Stimulated activated CD8-positive, alpha-beta memory T cell treated with anti-CD3 and anti-CD28 coated beads, Interleukin-7, amount 100 ng/mL, for 48 hours (primary cell): Measurements from ENCODE around the gene CAMSAP3.
"Not testable (repeated sequence)": the region's sequence is repeated elsewhere in the genome, so short reads cannot be mapped to it uniquely, and the experiment has no call there.

Source experiments
- DNase-seq, 2 donors: peaks; one replicate each; pipeline ENCODE4 v3.0.0-alpha.2; 2020; ENCODE audit warnings: low read depth in 1 of 2; ENCODE audit errors: extremely low read depth in 1 of 2

CAMSAP3 gene

GRCh38 chr19:7577422-7577821 lies 18.2 kb upstream of the CAMSAP3 start:
- DNase-seq, result not testable (repeated sequence)

- no peak for DNase-seq
Measured at GRCh38 chr19:7578127-7578526, 17.5 kb upstream of the CAMSAP3 start.

GRCh38 chr19:7579182-7579581 lies 16.5 kb upstream of the CAMSAP3 start:
- no peak for DNase-seq

- no peak for DNase-seq
Measured at GRCh38 chr19:7582446-7582845, 13.2 kb upstream of the CAMSAP3 start.

GRCh38 chr19:7589822-7590221 lies 5.8 kb upstream of the CAMSAP3 start:
- no peak for DNase-seq

- no peak for DNase-seq
Measured at GRCh38 chr19:7590256-7590655, 5.4 kb upstream of the CAMSAP3 start.

- DNase-seq, result no peak
Measured at GRCh38 chr19:7596211-7596937, 711 bp downstream of the CAMSAP3 start.

GRCh38 chr19:7597689-7598088 lies 2.0 kb downstream of the CAMSAP3 start:
- DNase-seq, result no peak

- no peak for DNase-seq
Measured at GRCh38 chr19:7598180-7598579, 2.5 kb downstream of the CAMSAP3 start.

- no peak for DNase-seq
Measured at GRCh38 chr19:7600721-7601120, 5.1 kb downstream of the CAMSAP3 start.

- no peak for DNase-seq
Measured at GRCh38 chr19:7602240-7602934, 6.7 kb downstream of the CAMSAP3 start.

GRCh38 chr19:7602935-7603497 lies 7.4 kb downstream of the CAMSAP3 start:
- DNase-seq, result no peak

GRCh38 chr19:7603919-7604318 lies 8.3 kb downstream of the CAMSAP3 start:
- no peak for DNase-seq

- peak; percentile 17 to 35 for DNase-seq
Measured at GRCh38 chr19:7605490-7606222, 10.0 kb downstream of the CAMSAP3 start.

GRCh38 chr19:7606289-7606688 lies 10.6 kb downstream of the CAMSAP3 start:
- DNase-seq, result no peak

GRCh38 chr19:7607212-7607873 lies 11.7 kb downstream of the CAMSAP3 start:
- DNase-seq, result no peak

GRCh38 chr19:7607874-7608560 lies 12.4 kb downstream of the CAMSAP3 start:
- no peak for DNase-seq

GRCh38 chr19:7610491-7611240 lies 15.0 kb downstream of the CAMSAP3 start:
- no peak for DNase-seq

- no peak for DNase-seq
Measured at GRCh38 chr19:7611541-7612279, 16.0 kb downstream of the CAMSAP3 start.
